ENCODE results near the gene MS4A8. TPM values are rescaled to one million over a fixed set of nuclear protein-coding genes. Genes with fewer than 3 reads are reported as not detected.

The MS4A8 gene
- total RNA-seq, 2 experiments from 2014 or later: not detected

DNA sequence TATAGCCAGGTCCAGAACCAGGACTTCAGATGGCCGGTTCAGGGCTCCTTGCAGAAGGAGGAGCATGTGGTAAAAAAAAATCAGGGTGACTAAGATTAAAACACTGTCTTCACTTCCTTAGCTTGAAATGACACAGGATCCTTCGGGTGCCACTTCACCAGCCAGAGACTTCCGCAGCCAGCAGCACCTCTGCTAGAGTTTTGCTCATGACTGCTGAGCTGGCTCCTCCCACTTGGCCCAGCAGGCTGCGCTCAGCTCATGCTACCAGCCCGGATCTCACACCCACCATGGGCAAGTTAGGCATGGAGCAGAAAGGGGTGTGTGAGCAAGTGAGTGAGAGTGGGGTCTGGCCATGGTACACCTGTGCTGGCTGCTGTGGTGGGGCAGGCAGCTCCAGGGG is 18.5 kb downstream of the MS4A8 start:
- Mint-ChIP-seq H3K4me1 (ENCODE audit: low read depth) (no peaks in the 10 kb centered on the region), H3K9me3 (no peaks in the 10 kb centered on the region), H3K27ac (no peak overlapping the region), H3K36me3 (ENCODE audit: low read depth) (no peaks in the 10 kb centered on the region), H3K27me3 (peaks cover 58% of the 10 kb centered on the region), H3K4me3 (no peak overlapping the region)
- TF ChIP-seq, protein P1, sequence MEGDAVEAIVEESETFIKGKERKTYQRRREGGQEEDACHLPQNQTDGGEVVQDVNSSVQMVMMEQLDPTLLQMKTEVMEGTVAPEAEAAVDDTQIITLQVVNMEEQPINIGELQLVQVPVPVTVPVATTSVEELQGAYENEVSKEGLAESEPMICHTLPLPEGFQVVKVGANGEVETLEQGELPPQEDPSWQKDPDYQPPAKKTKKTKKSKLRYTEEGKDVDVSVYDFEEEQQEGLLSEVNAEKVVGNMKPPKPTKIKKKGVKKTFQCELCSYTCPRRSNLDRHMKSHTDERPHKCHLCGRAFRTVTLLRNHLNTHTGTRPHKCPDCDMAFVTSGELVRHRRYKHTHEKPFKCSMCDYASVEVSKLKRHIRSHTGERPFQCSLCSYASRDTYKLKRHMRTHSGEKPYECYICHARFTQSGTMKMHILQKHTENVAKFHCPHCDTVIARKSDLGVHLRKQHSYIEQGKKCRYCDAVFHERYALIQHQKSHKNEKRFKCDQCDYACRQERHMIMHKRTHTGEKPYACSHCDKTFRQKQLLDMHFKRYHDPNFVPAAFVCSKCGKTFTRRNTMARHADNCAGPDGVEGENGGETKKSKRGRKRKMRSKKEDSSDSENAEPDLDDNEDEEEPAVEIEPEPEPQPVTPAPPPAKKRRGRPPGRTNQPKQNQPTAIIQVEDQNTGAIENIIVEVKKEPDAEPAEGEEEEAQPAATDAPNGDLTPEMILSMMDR (IDR thresholded peaks at IDR 0.05): no peak
- ATAC-seq (ENCODE audit: poor library complexity): no peak
- H3K9me3 ChIP-seq (ENCODE audit: control insufficient read depth in 1 of 2, insufficient read depth in 1 of 2, low read length in 2 of 2): peaks cover 0 to 13% of the 10 kb centered on the region in 2 experiments
- no peaks in the 10 kb centered on the region for H3K4me1 ChIP-seq (ENCODE audit: insufficient read depth, low read length)
- H3K4me3 ChIP-seq (ENCODE audit: low read length): no peak overlapping the region
- H3K27ac ChIP-seq (ENCODE audit: low read depth in 1 of 2, low read length in 2 of 2): no peak overlapping the region
- DNase-seq: peak in 3 of 14 experiments; percentile 13 to 46 (median 19)
- intact Hi-C loops (cut with DNase I, micrococcal nuclease): no loop called here
- peaks cover 11% of the 10 kb centered on the region in 2 experiments for H3K27me3 ChIP-seq (ENCODE audit: control insufficient read depth in 1 of 2, insufficient read depth in 2 of 2, low read length in 2 of 2)
- H3K36me3 ChIP-seq (ENCODE audit: insufficient read depth, low read length): no peaks in the 10 kb centered on the region
- CTCF ChIA-PET: no interaction called here
- POLR2A ChIA-PET: no interaction called here

DNA sequence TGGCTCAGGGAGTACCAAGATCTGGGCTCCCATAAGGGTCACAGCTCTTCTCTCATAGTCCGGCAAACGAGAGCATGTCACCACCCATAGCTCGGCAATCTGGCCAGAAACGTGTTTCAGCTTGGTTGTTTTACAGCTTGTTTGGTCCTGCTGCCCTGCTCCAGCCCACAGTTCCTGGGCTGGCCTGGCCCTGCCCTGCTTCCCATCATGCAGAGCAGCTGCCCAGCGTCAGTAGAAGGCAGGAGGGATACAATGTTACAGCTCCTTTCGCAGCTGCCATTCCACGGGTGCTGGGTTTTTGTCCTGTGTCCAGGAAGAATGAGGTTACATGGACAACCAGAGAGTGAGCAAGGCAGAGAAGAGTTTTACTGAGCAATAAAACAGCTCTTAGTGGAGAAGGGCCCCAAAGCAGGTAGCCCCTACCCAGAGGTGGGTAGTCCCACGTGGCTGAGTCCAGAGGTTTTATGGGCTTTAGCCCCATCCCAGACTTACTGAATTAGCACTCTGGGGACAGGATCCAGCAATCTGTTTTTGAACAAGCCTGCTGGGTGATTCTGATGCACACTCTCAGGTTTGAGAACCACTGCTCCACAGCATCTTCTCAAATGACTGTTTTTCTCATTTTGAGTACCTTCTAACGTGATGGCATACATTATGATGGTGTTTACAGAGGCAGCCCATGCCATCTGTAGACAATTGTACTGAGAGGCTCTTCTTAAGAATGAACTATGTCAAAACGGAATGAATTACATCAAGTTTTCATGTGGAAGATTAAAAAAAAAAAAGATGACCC is 19.3 kb downstream of the MS4A8 start:
- no peaks in the 10 kb centered on the region for H3K4me1 ChIP-seq (ENCODE audit: insufficient read depth, low read length)
- H3K27ac Mint-ChIP-seq: no peak overlapping the region
- H3K27me3 ChIP-seq (ENCODE audit: control insufficient read depth in 1 of 2, insufficient read depth in 2 of 2, low read length in 2 of 2): peaks cover 11% of the 10 kb centered on the region in 2 experiments
- H3K4me3 Mint-ChIP-seq: no peak overlapping the region
- TF ChIP-seq, protein P1 (IDR thresholded peaks at IDR 0.05): no peak
- H3K36me3 Mint-ChIP-seq (ENCODE audit: low read depth): no peaks in the 10 kb centered on the region
- H3K36me3 ChIP-seq (ENCODE audit: insufficient read depth, low read length): no peaks in the 10 kb centered on the region
- peaks cover 0 to 13% of the 10 kb centered on the region in 2 experiments for H3K9me3 ChIP-seq (ENCODE audit: control insufficient read depth in 1 of 2, insufficient read depth in 1 of 2, low read length in 2 of 2)
- POLR2A ChIA-PET: no interaction called here
- CTCF ChIA-PET: no interaction called here
- H3K4me1 Mint-ChIP-seq (ENCODE audit: low read depth): no peaks in the 10 kb centered on the region
- H3K27me3 Mint-ChIP-seq: peaks cover 59% of the 10 kb centered on the region
- intact Hi-C loops (cut with DNase I, micrococcal nuclease): no loop called here
- ATAC-seq (ENCODE audit: poor library complexity) (no peak), DNase-seq (no peak)
- no peak overlapping the region for H3K27ac ChIP-seq (ENCODE audit: low read depth in 1 of 2, low read length in 2 of 2)
- no peak overlapping the region for H3K4me3 ChIP-seq (ENCODE audit: low read length)
- H3K9me3 Mint-ChIP-seq: no peaks in the 10 kb centered on the region

DNA sequence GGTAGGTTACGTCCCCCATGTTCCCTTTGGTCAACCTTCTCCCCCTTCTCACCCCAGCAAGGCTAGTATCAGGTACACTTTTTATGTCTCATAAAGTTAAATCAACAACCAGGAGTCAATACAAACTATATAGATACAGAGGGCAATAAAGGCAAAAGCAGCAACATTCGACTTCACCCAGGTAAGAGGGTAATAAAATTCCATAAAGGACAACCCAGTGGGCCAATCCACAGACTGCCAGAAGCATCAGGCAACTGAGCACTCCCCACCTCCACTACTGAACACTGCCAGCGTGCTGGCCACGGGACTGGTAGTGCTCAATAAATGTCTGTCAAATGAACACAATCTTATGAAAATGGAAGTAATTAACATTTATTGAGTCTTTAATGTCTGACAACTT is 20.0 kb downstream of the MS4A8 start:
- no peaks in the 10 kb centered on the region for H3K4me1 Mint-ChIP-seq (ENCODE audit: low read depth)
- no peaks in the 10 kb centered on the region for H3K9me3 Mint-ChIP-seq
- DNase-seq (no peak), ATAC-seq (ENCODE audit: poor library complexity) (no peak)
- peaks cover 61% of the 10 kb centered on the region for H3K27me3 Mint-ChIP-seq
- ChIA-PET CTCF (no interaction called here), POLR2A (no interaction called here)
- no peak overlapping the region for H3K4me3 Mint-ChIP-seq
- H3K27me3 ChIP-seq (ENCODE audit: control insufficient read depth in 1 of 2, insufficient read depth in 2 of 2, low read length in 2 of 2): peaks cover 11% of the 10 kb centered on the region in 2 experiments
- H3K36me3 ChIP-seq (ENCODE audit: insufficient read depth, low read length): no peaks in the 10 kb centered on the region
- H3K36me3 Mint-ChIP-seq (ENCODE audit: low read depth): no peaks in the 10 kb centered on the region
- peaks cover 0 to 13% of the 10 kb centered on the region in 2 experiments for H3K9me3 ChIP-seq (ENCODE audit: control insufficient read depth in 1 of 2, insufficient read depth in 1 of 2, low read length in 2 of 2)
- H3K4me1 ChIP-seq (ENCODE audit: insufficient read depth, low read length): no peaks in the 10 kb centered on the region
- intact Hi-C loops (cut with DNase I, micrococcal nuclease): no loop called here
- H3K27ac Mint-ChIP-seq: no peak overlapping the region
- H3K4me3 ChIP-seq (ENCODE audit: low read length): no peak overlapping the region
- no peak overlapping the region for H3K27ac ChIP-seq (ENCODE audit: low read depth in 1 of 2, low read length in 2 of 2)
- TF ChIP-seq, protein P1 (IDR thresholded peaks at IDR 0.05): no peak
